HepG2 (cell line): Measurements from ENCODE around the gene ITGB7. TPM values are rescaled to one million over a fixed set of nuclear protein-coding genes. Genes with fewer than 3 reads are reported as not detected.

Experiments
- GZF1 ChIP-seq: sonication (generic); formaldehyde crosslinking; IDR thresholded peaks from 2 replicates; pipeline ENCODE4 v1.5.1; 2020; ENCODE audit warnings: mild to moderate bottlenecking, missing genetic modification reagents
- KDM6A ChIP-seq: IDR thresholded peaks from 2 replicates; pipeline ENCODE4 v1.6.1; 2016; ENCODE audit warnings: low read depth
- MAFG ChIP-seq: sonication (generic); formaldehyde crosslinking; IDR thresholded peaks from 2 replicates; pipeline ENCODE4 v1.5.1; 2020; ENCODE audit warnings: mild to moderate bottlenecking, missing genetic modification reagents
- MTA1 ChIP-seq: sonication (generic); formaldehyde crosslinking; IDR thresholded peaks from 2 replicates; pipeline ENCODE4 v1.4.0; 2020; ENCODE audit warnings: missing genetic modification reagents, mild to moderate bottlenecking, borderline replicate concordance
- NFATC3 ChIP-seq: sonication (generic); formaldehyde crosslinking; IDR thresholded peaks from 2 replicates; pipeline ENCODE4 v1.5.1; 2020; ENCODE audit warnings: mild to moderate bottlenecking, missing genetic modification reagents
- SP5 ChIP-seq: IDR thresholded peaks from 2 replicates; pipeline ENCODE4 v1.6.1; 2016; ENCODE audit warnings: low read depth, borderline replicate concordance
- THYN1 ChIP-seq: sonication (generic); formaldehyde crosslinking; IDR thresholded peaks from 2 replicates; pipeline ENCODE4 v1.8.1; 2023; ENCODE audit warnings: low read depth, mild to moderate bottlenecking, moderate library complexity, missing genetic modification reagents, borderline replicate concordance
- ZFP90 ChIP-seq: sonication (generic); formaldehyde crosslinking; IDR thresholded peaks from 2 replicates; pipeline ENCODE4 v1.8.0; 2022; ENCODE audit warnings: missing genetic modification reagents, mild to moderate bottlenecking, inconsistent platforms, borderline replicate concordance
- ZNF510 ChIP-seq: sonication (generic); formaldehyde crosslinking; IDR thresholded peaks from 2 replicates; pipeline ENCODE4 v1.4.0; 2020; ENCODE audit warnings: low read depth, mild to moderate bottlenecking, missing genetic modification reagents
- ZNF563 ChIP-seq: sonication (generic); formaldehyde crosslinking; IDR thresholded peaks from 2 replicates; pipeline ENCODE4 v1.8.0; 2022; ENCODE audit warnings: mild to moderate bottlenecking, moderate library complexity, missing genetic modification reagents
- polyA plus RNA-seq, 8 experiments: library from polyadenylated mRNA; depleted of rRNA in 3 of 8; stranded (reverse) in 7 of 8; unstranded in 1 of 8; fragments of >200 nt; fragmentation: Illumina TruSeq in 4 of 8; extraction: Trizol in 4 of 8; gene quantifications; 2 replicates each; pipeline versions ENCODE4 v1.2.1 to v1.2.3, GENCODE V29; 2011 to 2016; ENCODE audit warnings: low read depth in 4 of 8, missing spikeins in 1 of 8, mixed read lengths in 1 of 8; ENCODE audit not compliant: insufficient read depth in 1 of 8
- total RNA-seq, 5 experiments: library from RNA; depleted of rRNA; stranded (reverse); fragments of >200 nt; fragmentation: Illumina TruSeq; extraction: Trizol; gene quantifications; 2 replicates each; pipeline ENCODE4 v1.2.3, GENCODE V29; 2016; ENCODE audit warnings: low read depth in 1 of 5
- TF ChIP-seq, protein P1 (sequence below): sonication (generic); formaldehyde crosslinking; IDR thresholded peaks from 2 replicates; pipeline ENCODE4 v1.5.1; 2020; ENCODE audit warnings: mild to moderate bottlenecking, missing genetic modification reagents, moderate library complexity
- TF ChIP-seq, protein P2 (sequence below): sonication (generic); formaldehyde crosslinking; conservative IDR thresholded peaks from 2 replicates; pipeline ENCODE4 v1.8.0; 2022; ENCODE audit warnings: low read depth, missing genetic modification reagents
- TF ChIP-seq, protein P3 (sequence below): sonication (generic); formaldehyde crosslinking; IDR thresholded peaks from 2 replicates; pipeline ENCODE4 v1.5.0; 2020; ENCODE audit warnings: mild to moderate bottlenecking, missing genetic modification reagents, borderline replicate concordance

Gene ITGB7
- total and polyA plus RNA-seq, 2 of the 13 experiments (the other 11 are each of a cell fraction or from before 2014, with no cell fraction given) = 0.16 to 0.18 TPM

DNA sequence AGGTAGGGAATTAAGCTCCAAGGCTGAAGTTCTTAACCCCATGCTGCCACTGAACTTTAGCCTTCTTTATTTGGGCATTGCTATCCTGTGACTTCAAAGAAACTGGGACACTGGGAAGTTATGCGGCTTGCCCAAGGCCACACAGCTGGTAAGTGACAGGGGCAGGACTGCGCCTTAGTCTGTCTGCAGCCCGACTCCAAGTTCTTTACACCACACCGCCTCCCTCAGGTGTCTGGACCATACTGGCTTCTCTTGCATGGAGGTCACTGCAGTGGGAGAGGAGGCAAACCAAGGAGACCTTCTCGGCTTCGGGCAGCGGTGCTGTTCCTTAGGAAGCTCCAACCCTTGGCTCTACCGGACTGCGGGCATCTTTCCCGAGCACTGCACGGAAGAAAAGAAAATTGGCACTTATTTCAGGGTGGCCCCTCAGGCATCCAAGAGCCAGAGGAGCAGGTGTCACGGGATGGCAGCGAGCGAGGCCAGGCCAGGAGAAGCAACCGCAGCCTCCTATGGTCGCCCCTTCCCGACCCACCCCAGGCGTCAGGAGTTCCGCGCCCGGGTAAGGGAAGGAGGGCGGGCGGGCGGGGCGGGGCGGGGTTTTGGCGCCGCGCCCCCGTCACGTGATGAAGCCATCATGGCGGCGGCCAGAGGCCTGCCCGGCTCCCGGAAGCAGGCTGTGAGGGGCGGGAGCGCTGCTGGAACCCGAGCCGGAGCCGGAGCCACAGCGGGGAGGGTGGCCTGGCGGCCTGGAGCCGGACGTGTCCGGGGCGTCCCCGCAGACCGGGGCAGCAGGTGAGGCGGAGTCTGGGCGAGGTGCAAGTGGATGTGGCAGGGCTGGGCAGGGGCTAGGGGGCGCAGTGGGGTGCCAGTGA, 44.7 kb upstream of the ITGB7 start (continued):
- TF ChIP-seq, protein P1, sequence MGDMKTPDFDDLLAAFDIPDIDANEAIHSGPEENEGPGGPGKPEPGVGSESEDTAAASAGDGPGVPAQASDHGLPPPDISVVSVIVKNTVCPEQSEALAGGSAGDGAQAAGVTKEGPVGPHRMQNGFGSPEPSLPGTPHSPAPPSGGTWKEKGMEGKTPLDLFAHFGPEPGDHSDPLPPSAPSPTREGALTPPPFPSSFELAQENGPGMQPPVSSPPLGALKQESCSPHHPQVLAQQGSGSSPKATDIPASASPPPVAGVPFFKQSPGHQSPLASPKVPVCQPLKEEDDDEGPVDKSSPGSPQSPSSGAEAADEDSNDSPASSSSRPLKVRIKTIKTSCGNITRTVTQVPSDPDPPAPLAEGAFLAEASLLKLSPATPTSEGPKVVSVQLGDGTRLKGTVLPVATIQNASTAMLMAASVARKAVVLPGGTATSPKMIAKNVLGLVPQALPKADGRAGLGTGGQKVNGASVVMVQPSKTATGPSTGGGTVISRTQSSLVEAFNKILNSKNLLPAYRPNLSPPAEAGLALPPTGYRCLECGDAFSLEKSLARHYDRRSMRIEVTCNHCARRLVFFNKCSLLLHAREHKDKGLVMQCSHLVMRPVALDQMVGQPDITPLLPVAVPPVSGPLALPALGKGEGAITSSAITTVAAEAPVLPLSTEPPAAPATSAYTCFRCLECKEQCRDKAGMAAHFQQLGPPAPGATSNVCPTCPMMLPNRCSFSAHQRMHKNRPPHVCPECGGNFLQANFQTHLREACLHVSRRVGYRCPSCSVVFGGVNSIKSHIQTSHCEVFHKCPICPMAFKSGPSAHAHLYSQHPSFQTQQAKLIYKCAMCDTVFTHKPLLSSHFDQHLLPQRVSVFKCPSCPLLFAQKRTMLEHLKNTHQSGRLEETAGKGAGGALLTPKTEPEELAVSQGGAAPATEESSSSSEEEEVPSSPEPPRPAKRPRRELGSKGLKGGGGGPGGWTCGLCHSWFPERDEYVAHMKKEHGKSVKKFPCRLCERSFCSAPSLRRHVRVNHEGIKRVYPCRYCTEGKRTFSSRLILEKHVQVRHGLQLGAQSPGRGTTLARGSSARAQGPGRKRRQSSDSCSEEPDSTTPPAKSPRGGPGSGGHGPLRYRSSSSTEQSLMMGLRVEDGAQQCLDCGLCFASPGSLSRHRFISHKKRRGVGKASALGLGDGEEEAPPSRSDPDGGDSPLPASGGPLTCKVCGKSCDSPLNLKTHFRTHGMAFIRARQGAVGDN (CRISPR knock-in tag) = peak; percentile 83
- 0 out of 2 replicates have a peak, but pooled peaks have one; percentile 83 for TF ChIP-seq ZFP90 (CRISPR knock-in tag)
- no peak for TF ChIP-seq GZF1 (CRISPR knock-in tag)
- TF ChIP-seq, protein P2, sequence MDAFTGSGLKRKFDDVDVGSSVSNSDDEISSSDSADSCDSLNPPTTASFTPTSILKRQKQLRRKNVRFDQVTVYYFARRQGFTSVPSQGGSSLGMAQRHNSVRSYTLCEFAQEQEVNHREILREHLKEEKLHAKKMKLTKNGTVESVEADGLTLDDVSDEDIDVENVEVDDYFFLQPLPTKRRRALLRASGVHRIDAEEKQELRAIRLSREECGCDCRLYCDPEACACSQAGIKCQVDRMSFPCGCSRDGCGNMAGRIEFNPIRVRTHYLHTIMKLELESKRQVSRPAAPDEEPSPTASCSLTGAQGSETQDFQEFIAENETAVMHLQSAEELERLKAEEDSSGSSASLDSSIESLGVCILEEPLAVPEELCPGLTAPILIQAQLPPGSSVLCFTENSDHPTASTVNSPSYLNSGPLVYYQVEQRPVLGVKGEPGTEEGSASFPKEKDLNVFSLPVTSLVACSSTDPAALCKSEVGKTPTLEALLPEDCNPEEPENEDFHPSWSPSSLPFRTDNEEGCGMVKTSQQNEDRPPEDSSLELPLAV (CRISPR knock-in tag) = no peak
- peak; percentile 52; the same call in 1 of the 2 replicates for TF ChIP-seq NFATC3 (CRISPR knock-in tag)
- no peak for TF ChIP-seq THYN1 (CRISPR knock-in tag)
- TF ChIP-seq KDM6A (CRISPR knock-in tag) = peak; percentile 21; the same call in 1 of the 2 replicates
- peak; percentile 38; the same call in 1 of the 2 replicates for TF ChIP-seq MTA1 (CRISPR knock-in tag)
- TF ChIP-seq MAFG = no peak
- TF ChIP-seq, protein P3, sequence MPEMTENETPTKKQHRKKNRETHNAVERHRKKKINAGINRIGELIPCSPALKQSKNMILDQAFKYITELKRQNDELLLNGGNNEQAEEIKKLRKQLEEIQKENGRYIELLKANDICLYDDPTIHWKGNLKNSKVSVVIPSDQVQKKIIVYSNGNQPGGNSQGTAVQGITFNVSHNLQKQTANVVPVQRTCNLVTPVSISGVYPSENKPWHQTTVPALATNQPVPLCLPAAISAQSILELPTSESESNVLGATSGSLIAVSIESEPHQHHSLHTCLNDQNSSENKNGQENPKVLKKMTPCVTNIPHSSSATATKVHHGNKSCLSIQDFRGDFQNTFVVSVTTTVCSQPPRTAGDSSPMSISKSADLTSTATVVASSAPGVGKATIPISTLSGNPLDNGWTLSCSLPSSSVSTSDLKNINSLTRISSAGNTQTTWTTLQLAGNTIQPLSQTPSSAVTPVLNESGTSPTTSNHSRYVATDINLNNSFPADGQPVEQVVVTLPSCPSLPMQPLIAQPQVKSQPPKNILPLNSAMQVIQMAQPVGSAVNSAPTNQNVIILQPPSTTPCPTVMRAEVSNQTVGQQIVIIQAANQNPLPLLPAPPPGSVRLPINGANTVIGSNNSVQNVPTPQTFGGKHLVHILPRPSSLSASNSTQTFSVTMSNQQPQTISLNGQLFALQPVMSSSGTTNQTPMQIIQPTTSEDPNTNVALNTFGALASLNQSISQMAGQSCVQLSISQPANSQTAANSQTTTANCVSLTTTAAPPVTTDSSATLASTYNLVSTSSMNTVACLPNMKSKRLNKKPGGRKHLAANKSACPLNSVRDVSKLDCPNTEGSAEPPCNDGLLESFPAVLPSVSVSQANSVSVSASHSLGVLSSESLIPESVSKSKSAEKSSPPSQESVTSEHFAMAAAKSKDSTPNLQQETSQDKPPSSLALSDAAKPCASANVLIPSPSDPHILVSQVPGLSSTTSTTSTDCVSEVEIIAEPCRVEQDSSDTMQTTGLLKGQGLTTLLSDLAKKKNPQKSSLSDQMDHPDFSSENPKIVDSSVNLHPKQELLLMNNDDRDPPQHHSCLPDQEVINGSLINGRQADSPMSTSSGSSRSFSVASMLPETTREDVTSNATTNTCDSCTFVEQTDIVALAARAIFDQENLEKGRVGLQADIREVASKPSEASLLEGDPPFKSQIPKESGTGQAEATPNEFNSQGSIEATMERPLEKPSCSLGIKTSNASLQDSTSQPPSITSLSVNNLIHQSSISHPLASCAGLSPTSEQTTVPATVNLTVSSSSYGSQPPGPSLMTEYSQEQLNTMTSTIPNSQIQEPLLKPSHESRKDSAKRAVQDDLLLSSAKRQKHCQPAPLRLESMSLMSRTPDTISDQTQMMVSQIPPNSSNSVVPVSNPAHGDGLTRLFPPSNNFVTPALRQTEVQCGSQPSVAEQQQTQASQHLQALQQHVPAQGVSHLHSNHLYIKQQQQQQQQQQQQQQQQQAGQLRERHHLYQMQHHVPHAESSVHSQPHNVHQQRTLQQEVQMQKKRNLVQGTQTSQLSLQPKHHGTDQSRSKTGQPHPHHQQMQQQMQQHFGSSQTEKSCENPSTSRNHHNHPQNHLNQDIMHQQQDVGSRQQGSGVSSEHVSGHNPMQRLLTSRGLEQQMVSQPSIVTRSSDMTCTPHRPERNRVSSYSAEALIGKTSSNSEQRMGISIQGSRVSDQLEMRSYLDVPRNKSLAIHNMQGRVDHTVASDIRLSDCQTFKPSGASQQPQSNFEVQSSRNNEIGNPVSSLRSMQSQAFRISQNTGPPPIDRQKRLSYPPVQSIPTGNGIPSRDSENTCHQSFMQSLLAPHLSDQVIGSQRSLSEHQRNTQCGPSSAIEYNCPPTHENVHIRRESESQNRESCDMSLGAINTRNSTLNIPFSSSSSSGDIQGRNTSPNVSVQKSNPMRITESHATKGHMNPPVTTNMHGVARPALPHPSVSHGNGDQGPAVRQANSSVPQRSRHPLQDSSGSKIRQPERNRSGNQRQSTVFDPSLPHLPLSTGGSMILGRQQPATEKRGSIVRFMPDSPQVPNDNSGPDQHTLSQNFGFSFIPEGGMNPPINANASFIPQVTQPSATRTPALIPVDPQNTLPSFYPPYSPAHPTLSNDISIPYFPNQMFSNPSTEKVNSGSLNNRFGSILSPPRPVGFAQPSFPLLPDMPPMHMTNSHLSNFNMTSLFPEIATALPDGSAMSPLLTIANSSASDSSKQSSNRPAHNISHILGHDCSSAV = no peak
- no peak for TF ChIP-seq ZNF510 (CRISPR knock-in tag)
- TF ChIP-seq ZNF563 = peak; percentile 42; the same call in 1 of the 2 replicates
- TF ChIP-seq SP5 = peak; percentile 34; the same call in 1 of the 2 replicates
